GM21390 (cell line): ENCODE data around the gene UCN2.

ENCODE experiments used
- ATAC-seq: cut with Tn5 transposase; IDR thresholded peaks from one replicate; pipeline ENCODE4 v1.9.1; 2021; ENCODE audit not compliant: unreplicated experiment

Gene UCN2

DNA sequence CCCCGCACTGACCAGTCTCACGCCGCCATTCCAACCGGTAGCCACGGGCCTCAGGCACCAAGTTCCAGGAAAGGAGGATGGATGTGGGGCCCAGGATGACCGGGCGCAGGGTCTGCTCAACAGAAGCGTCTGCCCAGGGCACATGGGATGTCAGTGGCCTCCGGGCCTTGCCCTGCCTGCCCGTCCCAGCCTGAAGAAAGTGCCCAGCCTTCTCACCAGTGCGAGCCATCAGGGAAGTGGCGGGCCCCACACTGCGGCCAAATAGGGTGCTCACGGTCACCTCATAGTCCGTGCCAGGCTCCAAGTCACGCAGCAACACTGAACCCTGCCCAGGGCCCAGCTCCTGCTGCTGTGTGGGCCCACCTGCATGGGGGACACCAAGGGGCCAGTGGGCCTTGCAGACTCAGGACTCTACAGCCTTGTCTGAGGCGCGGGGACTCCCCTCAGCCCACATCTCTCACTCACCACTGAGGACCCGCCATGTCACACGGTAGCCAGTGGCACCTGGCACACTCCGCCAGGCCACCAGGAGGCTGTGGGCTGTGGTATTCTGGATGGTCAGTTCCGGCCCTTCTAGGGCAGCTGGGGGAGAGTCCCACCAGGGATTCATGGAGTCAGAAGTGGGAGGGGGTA lies 28.4 kb upstream of the UCN2 start:
- ATAC-seq = no peak

DNA sequence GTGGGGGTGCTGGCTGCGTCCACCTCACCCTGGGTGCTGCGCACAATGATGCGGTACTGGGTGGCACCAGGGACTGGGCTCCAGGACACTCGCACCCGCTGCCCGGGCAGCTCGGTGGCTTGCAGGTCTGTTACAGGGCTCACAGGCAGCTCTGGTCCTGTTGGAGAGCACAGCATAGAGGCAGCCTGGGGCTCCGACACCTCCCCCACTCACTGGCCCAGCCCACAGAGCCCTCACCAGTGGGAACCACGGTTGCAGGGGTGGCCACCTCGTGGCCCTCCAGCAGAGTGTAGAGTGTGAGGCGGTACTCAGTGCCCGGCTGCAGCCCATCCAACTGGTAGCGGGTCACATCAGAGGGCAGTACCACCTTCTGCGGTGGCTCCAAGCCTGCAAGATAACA lies 27.9 kb upstream of the UCN2 start:
- ATAC-seq = no peak

DNA sequence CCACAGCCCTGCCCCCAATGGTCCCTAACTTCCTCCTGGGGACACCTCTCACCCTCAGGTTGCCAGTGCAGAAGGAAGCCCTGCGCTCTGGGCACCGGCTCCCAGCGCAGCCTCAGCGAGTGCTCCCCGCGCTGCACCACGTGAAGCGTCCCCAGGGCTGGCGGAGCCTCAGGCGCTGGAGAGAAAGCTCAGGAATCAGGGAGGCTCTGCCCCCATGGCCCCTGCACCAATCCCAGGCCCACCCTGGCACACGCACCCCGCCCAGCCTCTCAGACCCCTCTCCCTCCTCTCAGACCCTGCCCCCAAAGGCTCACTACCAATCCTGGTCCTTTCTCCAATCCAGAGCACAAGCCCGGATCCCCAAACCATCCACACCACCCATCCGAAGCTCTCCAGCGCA lies 24.6 kb upstream of the UCN2 start:
- no peak for ATAC-seq

DNA sequence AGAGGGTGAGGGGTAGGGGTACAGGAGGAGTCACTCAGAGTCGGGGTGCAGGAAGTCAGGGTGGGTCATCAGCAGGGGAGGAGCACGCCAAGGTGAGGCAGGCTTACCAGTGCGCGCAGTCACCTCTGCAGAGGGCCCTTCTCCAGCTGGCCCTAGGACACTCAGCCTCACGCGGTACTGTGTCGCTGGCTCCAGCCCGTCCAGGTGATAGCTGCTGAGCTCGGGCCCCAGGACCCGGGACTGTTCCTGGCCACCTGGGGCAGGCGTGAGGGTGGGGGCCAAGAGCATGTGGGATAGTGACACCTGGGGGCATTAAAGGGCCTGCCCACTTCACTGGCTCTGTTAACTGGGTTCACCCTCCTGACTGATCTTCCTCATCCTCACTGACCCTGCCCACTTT lies 24.1 kb upstream of the UCN2 start:
- no peak for ATAC-seq

DNA sequence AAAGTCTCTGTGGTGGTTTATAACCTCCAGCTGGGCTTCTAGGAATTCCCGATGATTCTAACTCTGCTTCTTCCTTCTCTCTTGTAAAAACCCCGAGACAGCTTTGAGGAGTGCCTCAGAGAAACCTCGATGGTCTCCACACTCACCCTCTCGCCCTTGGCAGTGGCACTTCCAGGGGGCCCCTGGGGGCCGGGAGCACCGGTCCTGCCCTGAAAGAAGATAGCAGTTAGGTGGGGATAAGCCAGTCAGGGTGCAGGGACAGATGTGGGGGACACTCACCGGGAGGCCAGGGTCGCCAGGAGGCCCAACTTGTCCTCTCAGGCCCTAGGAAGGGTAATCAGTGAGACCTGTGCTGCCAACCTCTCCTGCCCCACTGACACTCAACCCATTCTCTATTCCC lies 21.8 kb upstream of the UCN2 start:
- ATAC-seq = no peak

DNA sequence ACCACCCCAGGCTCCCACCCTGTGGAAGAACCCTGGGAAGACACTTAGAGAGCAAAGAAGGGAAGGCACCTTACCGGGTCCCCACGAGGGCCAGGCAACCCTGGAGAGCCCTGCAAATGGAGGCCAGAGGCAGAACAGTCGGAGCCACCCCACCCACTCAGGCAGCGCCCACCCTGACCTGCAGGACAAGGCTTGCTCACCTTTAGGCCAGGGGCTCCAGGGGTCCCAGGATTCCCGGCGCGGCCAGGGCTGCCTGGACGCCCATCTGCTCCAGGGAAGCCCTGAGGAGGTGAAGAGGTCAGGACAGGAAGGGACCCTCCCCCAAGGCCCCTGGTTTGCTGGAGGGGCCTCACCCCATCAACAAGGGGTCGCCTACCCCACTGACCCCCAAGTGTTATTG lies 21.3 kb upstream of the UCN2 start:
- no peak for ATAC-seq

DNA sequence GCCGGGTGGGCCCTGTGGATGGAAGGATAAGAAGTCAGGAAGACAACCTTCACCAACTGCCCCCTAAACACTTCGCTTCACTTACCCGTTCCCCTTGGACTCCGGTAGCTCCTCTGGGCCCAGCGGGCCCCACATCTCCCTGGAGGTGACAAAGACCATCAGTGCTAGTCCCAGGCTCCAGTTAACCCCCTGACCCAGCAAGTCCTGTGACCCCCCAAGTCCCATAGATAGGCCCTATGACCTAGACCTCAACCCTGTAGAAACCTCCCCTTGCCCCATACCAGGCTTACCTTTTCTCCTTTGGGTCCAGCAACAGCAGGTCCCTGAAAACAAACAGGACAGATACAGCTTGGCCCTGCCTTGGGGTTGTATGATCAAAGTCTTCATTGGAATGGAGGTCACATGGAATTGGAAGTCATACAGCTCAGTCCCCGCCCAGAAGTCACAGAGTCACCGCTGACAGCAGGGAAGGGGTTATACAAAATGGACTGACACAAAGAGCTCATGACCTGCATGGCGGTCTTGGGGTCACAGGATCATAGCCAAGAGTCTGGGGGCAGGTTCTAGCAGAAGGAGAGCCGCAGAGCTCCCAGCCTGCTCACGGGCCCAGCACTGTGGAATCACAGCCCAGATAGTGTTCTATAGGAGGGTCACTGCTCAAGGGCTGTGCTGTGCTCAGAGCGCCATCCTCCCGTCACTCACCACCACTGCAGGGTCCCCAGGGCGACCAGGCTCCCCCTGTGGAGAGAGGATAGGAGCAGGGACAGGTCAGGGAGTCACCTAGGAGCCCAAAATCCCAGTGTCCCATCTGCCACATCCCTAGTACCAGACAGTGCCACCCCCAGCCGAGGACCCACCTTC lies 18.3 kb upstream of the UCN2 start:
- no peak for ATAC-seq

DNA sequence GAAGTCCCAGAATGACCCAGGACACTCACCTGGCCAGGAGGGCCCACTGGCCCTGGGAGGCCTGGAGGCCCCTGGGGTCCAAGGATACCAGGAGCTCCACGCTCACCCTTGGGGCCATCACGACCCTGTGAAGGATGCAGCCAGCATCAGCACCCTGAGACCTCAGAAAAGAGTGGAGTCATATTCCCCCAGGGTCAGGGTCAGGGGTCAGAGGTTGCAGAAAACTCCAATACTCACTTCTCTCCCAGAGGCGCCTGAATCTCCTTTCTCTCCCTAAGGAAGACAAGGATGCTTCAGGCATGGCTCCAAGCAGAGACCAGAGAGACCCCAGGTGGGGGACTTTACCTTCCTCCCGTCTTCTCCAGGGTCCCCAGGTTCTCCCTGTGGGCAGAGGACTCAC lies 13.1 kb upstream of the UCN2 start:
- ATAC-seq = no peak

DNA sequence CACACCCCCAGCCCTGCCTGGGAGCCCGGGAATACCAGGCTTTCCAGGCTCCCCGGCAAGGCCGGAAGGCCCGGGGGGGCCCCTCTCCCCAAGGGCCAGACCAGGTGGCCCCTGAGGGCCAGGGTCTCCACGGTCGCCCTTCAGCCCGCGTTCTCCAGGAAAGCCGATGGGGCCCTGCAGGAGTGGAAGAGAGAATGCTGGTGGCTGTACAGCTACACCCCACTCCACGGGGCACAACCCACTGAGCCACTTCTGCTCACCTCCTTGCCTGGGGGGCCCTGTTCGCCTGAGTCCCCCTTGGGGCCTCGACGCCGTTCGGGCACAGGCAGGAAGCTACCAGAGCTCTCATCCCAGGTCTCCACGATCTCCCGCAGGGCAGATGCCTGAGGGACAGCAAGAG lies 11.8 kb upstream of the UCN2 start:
- no peak for ATAC-seq

DNA sequence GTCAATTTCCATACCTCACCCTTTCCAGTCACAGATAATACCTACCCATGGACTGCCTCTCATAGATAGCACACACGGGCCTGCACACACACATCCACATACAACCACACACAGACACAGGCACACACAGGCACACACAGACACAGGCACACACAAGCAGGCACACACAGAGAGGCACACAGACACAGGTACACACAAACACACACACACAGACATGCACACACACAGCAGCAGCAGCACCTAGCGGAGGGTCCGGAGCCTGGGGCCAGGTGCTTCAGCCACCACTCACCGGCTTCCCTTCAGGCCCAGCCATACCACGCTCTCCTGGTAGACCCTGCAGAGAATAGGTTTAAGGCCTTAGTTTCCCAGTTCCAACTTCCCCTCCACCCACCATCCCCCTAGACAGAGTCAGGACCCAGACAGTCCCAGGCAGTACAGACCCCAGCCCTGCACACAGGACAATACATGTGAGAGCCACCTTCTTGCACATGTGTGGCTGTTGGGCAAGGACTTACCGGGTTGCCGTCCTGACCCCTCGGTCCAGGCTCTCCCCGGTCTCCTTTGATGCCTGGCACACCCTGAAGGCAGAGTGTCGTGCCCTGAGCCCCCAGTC lies 10.5 kb upstream of the UCN2 start:
- ATAC-seq = no peak

DNA sequence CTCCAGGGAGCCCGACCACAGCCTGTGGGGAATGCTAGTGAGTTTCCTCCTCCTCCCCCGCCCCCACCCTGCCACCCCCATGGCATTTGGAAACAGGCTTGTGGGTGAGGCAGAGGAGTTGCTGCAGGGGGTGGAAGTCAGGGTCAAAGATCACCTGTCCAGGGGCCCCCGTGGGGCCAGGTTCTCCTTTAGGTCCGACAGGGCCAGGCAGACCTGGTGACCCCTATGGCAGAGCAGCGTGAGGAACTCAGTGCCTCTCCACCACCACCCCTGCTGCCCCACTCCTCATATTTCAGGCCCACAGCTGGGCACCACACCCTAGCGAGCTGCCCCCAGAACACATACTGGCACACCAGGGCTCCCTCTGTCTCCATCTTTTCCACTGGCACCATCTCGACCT lies 8.9 kb upstream of the UCN2 start:
- ATAC-seq = no peak

DNA sequence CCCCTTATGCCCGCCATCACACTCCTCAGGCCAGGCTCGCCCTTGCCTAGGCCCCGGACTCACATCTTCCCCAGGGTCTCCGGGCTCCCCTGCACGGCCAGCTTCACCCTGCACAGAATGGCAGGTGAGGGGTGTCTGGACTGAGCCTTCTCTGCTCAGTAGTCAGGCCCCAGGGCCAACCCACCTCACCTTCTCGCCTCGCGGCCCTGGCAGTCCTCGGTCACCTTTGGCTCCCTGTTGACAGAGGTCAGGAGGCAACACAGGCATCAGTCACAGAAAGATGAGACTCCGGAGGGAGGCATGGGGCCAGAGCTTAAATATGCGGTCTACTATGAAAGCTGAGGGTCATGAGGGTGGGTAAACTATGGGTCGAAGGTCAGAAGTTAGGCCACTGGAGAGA lies 8.4 kb upstream of the UCN2 start:
- no peak for ATAC-seq

DNA sequence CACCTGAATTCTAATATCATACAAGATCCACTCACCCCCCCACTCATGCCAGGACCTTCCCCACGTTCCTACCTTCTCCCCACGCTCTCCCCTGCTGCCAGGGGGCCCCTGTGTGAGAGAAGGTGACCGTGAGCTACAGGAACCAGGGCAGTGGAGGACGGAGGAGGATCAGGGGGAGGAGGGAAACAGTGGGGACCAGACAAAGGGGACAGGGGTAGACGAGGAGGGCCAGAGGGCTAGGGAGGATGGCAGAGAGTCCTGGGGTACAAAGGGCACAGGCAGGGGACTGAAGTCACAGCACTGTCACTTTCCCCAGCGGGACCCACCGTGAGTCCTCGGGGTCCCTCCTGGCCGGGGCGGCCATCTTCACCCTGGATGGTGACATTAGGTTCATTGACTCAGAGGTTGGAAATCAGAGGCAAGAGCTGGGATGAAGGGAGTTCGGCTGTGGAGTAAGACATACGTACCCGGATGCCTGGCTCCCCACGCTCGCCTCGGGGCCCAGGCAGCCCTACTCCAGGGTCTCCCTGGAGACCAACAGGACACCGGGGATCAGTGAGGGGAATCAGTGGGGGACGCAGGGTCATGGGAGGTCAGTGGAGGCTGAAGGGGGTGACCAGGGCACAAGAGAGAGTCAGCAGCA lies 6.3 kb upstream of the UCN2 start:
- no peak for ATAC-seq

DNA sequence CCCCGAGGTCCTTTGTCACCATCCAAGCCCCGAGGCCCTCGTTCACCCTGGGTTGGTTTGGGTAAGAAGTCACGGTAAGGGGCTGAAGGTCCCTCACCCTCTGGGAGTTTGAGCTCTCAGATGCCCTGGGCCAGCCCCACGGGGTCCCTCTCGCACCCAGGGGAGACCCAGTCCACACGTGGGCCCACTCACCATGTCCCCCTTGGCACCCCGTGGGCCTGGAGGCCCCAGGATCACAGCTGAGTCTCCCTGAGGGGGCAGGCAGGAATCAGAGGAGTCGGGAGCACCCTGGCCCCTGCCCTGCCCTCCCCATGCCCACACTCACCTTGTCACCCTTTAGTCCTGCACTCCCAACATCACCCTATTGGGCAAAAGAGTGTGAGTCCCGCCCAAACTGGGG lies 5.8 kb upstream of the UCN2 start:
- ATAC-seq = no peak

DNA sequence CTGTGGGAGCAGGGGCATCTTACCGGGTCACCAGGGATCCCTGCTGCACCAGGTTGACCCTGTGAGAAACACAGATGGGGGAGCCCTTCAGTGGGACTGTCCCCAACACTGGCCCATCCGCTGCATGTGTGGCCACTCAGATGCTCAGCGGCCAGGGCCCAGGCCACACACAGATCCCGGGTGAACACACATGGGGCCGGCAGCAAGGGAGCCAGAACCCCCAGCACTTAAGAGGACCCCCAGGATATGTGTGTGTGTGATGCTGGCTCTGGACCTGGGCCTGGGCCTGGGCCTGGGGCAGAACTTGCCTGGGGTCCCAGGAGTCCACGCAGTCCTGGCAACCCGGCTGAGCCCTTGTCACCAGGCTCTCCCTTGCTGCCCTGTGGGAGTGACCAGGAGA lies 4.9 kb upstream of the UCN2 start:
- no peak for ATAC-seq

DNA sequence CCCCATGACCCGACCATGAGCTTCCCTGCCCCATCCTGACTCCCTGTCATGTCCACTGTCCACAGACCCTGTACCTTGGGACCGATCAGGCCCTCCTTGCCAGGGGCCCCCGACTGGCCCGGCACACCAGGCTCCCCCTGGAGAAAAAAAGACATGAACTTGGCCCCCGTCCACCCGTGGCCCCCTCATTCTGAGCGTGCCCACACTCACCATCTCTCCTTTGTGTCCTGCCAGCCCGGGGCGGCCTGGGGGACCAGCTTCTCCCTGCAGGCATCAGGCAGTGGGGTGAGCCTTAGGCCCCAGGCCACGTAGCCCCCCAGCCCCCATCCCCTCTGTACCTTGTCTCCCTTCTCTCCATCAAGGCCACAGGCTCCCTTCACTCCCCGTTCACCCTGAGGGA lies 3.9 kb upstream of the UCN2 start:
- ATAC-seq = no peak

DNA sequence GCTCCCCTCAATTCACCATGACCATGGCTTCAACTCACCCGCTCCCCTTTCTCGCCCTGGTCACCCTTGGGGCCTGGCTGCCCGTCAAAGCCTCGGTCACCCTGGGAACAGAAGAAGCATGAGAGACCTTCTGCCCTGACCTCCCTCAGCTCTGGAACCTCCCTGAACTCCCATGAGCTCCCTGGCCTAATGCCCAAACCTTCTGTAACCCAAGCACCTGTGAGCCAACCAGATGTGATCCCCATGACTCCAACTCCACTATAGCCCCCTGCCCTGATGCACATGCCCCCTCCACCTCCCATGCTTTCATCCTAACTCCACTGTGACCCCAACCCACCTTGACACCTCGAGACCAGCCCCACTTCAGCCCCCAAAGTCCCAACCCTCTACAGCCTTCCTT lies 3.5 kb upstream of the UCN2 start:
- ATAC-seq = no peak

DNA sequence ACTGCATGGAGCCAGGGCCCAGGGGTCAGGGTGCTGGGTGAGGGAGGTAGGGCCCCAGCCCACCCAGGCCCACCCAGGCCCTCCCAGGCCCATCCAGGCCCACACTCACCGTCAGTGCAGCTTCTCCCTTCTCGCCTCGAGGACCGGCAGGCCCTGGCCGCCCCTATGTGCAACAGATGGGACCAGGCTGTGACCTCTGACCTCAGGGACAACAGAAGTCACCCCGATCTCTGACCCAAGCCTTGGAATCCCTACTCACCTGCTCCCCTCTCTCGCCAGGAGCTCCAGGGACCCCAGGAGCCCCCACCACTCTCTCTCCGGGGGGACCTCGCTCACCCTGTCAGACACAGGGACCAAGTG lies 2.8 kb upstream of the UCN2 start:
- ATAC-seq = no peak

DNA sequence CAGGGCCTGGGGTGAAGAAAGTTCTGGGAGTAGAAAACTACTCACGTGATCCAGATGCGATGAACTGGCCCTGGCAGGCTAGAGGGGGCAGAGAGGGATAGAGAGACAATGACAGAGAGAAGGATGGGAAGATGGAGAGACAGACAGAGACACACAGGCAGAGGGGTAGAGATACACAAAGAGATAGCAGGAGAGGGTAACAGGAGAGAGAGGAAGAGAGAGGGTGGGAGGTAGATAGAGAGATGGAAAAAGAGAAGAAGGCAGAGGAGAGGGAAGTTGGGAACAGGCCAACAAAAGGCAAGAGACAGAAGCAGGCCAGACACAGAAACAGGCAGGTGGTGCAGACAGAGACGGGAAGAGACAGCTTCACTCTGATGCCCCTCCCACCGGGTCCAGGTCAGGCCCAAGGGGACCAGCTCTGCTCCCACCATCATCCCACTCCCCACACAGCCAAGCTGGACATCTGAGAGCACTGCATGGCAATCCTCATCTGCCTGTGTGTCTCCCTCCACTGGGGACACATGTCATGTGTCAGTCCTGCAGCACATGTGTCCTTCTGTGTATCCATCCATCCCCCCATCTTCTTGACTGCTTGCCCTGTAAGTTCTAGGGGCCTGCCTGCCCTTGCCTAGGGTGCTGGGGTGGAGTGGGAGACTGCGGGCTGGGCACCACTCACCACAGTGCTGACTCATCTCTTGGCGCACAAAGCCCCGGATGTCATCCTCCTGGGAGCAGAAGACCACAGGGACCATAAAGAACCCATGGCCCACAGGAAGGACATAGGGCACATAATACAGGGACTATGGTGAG lies 2.2 kb upstream of the UCN2 start:
- no peak for ATAC-seq

DNA sequence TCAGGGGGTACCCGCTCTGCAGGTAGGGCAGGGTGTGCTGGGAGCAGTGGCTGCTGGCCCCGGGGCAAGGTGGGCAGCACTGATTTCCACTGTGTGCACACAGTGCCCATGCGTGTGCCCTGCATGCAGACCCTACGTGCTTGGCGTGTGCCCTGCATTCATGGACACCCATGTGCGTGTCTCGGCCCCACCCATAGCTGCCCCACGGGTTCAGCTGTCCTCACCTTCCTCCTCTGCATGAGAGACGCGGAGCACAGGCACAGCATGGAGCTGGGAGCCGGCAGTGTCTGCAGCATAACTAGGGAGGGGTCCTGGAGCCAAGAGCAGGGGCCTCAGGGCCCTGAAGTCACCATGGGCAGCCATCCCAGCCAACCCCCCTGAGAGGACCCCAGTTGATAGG lies 1.6 kb upstream of the UCN2 start:
- ATAC-seq = no peak

DNA sequence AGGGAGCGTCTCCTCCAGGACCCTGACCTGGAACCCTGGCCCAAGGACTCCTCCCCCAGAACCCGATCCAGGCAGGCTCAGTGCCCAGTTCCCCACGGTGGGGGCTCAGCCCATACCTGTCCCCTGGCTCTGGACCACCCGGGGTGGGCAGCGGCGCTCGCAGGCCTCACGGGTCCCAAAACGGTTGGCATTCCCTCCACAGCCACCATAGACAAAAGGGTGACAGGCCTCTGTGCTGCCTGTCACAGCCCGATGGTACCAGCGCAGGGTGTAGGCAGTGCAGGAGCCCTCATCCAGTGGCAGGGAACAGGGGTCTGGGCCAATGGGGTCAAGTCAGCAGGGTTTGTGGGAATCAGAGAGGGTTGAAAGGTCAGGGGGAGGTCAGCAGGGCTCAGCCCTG lies 1.1 kb upstream of the UCN2 start:
- no peak for ATAC-seq
